Hindlimb muscle (tissue), 1 donor: ENCODE measurements around the gene TPRKB. TPM values are rescaled to one million over a fixed set of nuclear protein-coding genes. Genes with fewer than 3 reads are reported as not detected.
"Not testable (repeated sequence)": the region's sequence is repeated elsewhere in the genome, so short reads cannot be mapped to it uniquely, and the experiment has no call there.

Source experiments
- DNase-seq: peaks from one replicate; pipeline ENCODE4 v3.0.0-alpha.2; 2013
- polyA plus RNA-seq: library from polyadenylated mRNA; unstranded; fragments of 120-200 nt; gene quantifications from one replicate; pipeline ENCODE4 v1.2.1, GENCODE V29; 2013; ENCODE audit not compliant: insufficient read length

Gene TPRKB
- polyA plus RNA-seq, 1 donor, result 37.3 TPM

GRCh38 chr2:73700131-73700611 is 37.0 kb downstream of the TPRKB start:
- no peak for DNase-seq

- no peak for DNase-seq
Measured at GRCh38 chr2:73699437-73699836, 37.7 kb downstream of the TPRKB start.

GRCh38 chr2:73698101-73698500 is 39.0 kb downstream of the TPRKB start:
- DNase-seq, result no peak

- DNase-seq, result no peak
Measured at GRCh38 chr2:73697606-73698005, 39.5 kb downstream of the TPRKB start.

GRCh38 chr2:73696985-73697384 is 40.2 kb downstream of the TPRKB start:
- DNase-seq, result not testable (repeated sequence)

- not testable (repeated sequence) for DNase-seq
Measured at GRCh38 chr2:73696521-73696920, 40.6 kb downstream of the TPRKB start.

- DNase-seq, result not testable (repeated sequence)
Measured at GRCh38 chr2:73690372-73691088, 46.6 kb downstream of the TPRKB start.

GRCh38 chr2:73688494-73688893 is 48.7 kb downstream of the TPRKB start:
- not testable (repeated sequence) for DNase-seq

- DNase-seq, result no peak
Measured at GRCh38 chr2:73685764-73686438, 51.2 kb downstream of the TPRKB start.

- not testable (repeated sequence) for DNase-seq
Measured at GRCh38 chr2:73684905-73685304, 52.2 kb downstream of the TPRKB start.

- DNase-seq, result not testable (repeated sequence)
Measured at GRCh38 chr2:73684325-73684724, 52.8 kb downstream of the TPRKB start.

- not testable (repeated sequence) for DNase-seq
Measured at GRCh38 chr2:73679951-73680571, 57.1 kb downstream of the TPRKB start.

Other genes starting within 250 kb of the TPRKB start
- 0.54 TPM for gene NAT8, start 94.9 kb downstream of the TPRKB start, polyA plus RNA-seq
- gene DUSP11, start 42.8 kb upstream of the TPRKB start, polyA plus RNA-seq, result 16.3 TPM
- not detected for gene C2orf78, start 46.8 kb upstream of the TPRKB start, polyA plus RNA-seq
- gene STAMBP, start 91.6 kb upstream of the TPRKB start, polyA plus RNA-seq, result 40.3 TPM
- gene ACTG2, start 155.7 kb upstream of the TPRKB start, polyA plus RNA-seq, result 5.3 TPM
- gene DGUOK, start 189.5 kb upstream of the TPRKB start, polyA plus RNA-seq, result 37.4 TPM
- gene TET3, start 247.6 kb upstream of the TPRKB start, polyA plus RNA-seq, result 11.4 TPM